HUES48 (cell line): ENCODE data around the gene ALPK1.
A peak's percentile ranks its signal among the peaks of the same experiment; 100 is the strongest.

ENCODE experiments used
- H3K27ac ChIP-seq: one replicate; pipeline ENCODE4 v1.7.0; 2013; ENCODE audit warnings: low read depth, low read length, inconsistent platforms
- H3K27me3 ChIP-seq: 2 replicates; pipeline ENCODE4 v1.6.1; 2013; ENCODE audit warnings: mild to moderate bottlenecking, low read length; ENCODE audit not compliant: control insufficient read depth, insufficient read depth
- H3K36me3 ChIP-seq: 2 replicates; pipeline ENCODE4 v1.6.1; 2013; ENCODE audit warnings: low read length; ENCODE audit not compliant: control insufficient read depth, insufficient read depth
- H3K4me1 ChIP-seq: 2 replicates; pipeline ENCODE4 v1.6.1; 2013; ENCODE audit warnings: mild to moderate bottlenecking, low read length; ENCODE audit not compliant: control insufficient read depth, insufficient read depth
- H3K4me3 ChIP-seq: 2 replicates; pipeline ENCODE4 v1.5.1; 2013; ENCODE audit warnings: mild to moderate bottlenecking, low read depth, low read length
- H3K9ac ChIP-seq: 2 replicates; pipeline ENCODE4 v1.6.1; 2013; ENCODE audit warnings: mild to moderate bottlenecking, low read depth, low read length, moderate library complexity
- H3K9me3 ChIP-seq: 2 replicates; pipeline ENCODE4 v1.6.1; 2013; ENCODE audit warnings: low read length; ENCODE audit not compliant: control insufficient read depth, insufficient read depth

The ALPK1 gene

GRCh38 chr4:112330921-112331320 lies 33.8 kb downstream of the ALPK1 start:
- no peak overlapping the region for H3K9ac ChIP-seq
- H3K9me3 ChIP-seq = no peaks in the 10 kb centered on the region
- H3K4me1 ChIP-seq = peaks cover 4% of the 10 kb centered on the region
- H3K27ac ChIP-seq = no peak overlapping the region
- peaks cover 19% of the 10 kb centered on the region; the same call in 1 of the 2 replicates for H3K27me3 ChIP-seq
- no peak overlapping the region for H3K4me3 ChIP-seq
- H3K36me3 ChIP-seq = no peaks in the 10 kb centered on the region

- no peak overlapping the region for H3K4me3 ChIP-seq
- H3K36me3 ChIP-seq = no peaks in the 10 kb centered on the region
- H3K27ac ChIP-seq = no peak overlapping the region
- H3K27me3 ChIP-seq = peaks cover 19% of the 10 kb centered on the region; the same call in 1 of the 2 replicates
- H3K9ac ChIP-seq = no peak overlapping the region
- H3K9me3 ChIP-seq = no peaks in the 10 kb centered on the region
- peaks cover 4% of the 10 kb centered on the region for H3K4me1 ChIP-seq
Observed at GRCh38 chr4:112332398-112332797, 35.2 kb downstream of the ALPK1 start.

- Histone ChIP-seq H3K4me3 (no peak overlapping the region), H3K36me3 (no peaks in the 10 kb centered on the region), H3K4me1 (peaks cover 51% of the 10 kb centered on the region), H3K9ac (no peak overlapping the region), H3K27ac (peak overlapping the region; percentile 48), H3K9me3 (no peaks in the 10 kb centered on the region), H3K27me3 (peaks cover 18% of the 10 kb centered on the region)
Observed at GRCh38 chr4:112340023-112340422, 42.9 kb downstream of the ALPK1 start.

GRCh38 chr4:112341033-112341432 lies 43.9 kb downstream of the ALPK1 start:
- Histone ChIP-seq H3K27me3 (peaks cover 18% of the 10 kb centered on the region), H3K9me3 (no peaks in the 10 kb centered on the region), H3K27ac (peak overlapping the region; percentile 38), H3K4me1 (peaks cover 51% of the 10 kb centered on the region), H3K9ac (no peak overlapping the region), H3K36me3 (no peaks in the 10 kb centered on the region), H3K4me3 (no peak overlapping the region)

- Histone ChIP-seq H3K4me3 (peak overlapping the region; percentile 37), H3K27ac (peak overlapping the region; percentile 37), H3K4me1 (peaks cover 54% of the 10 kb centered on the region), H3K36me3 (no peaks in the 10 kb centered on the region), H3K9ac (no peak overlapping the region), H3K27me3 (peaks cover 18% of the 10 kb centered on the region), H3K9me3 (no peaks in the 10 kb centered on the region)
Observed at GRCh38 chr4:112343330-112344080, 46.3 kb downstream of the ALPK1 start.

- Histone ChIP-seq H3K9ac (no peak overlapping the region), H3K4me1 (peaks cover 25% of the 10 kb centered on the region), H3K9me3 (no peaks in the 10 kb centered on the region), H3K27ac (peak overlapping the region; percentile 37), H3K27me3 (no peaks in the 10 kb centered on the region; the same call in 1 of the 2 replicates), H3K36me3 (no peaks in the 10 kb centered on the region), H3K4me3 (no peak overlapping the region)
Observed at GRCh38 chr4:112348488-112349158, 51.5 kb downstream of the ALPK1 start.

- H3K4me3 ChIP-seq = no peak overlapping the region
- no peaks in the 10 kb centered on the region for H3K27me3 ChIP-seq
- no peak overlapping the region for H3K27ac ChIP-seq
- no peak overlapping the region for H3K9ac ChIP-seq
- no peaks in the 10 kb centered on the region for H3K36me3 ChIP-seq
- 0 out of 2 replicates have a peak, but pooled peaks cover 8% of the 10 kb centered on the region for H3K4me1 ChIP-seq
- no peaks in the 10 kb centered on the region for H3K9me3 ChIP-seq
Observed at GRCh38 chr4:112352736-112353135, 55.6 kb downstream of the ALPK1 start.

- Histone ChIP-seq H3K4me3 (no peak overlapping the region), H3K27ac (no peak overlapping the region), H3K4me1 (no peaks in the 10 kb centered on the region), H3K9me3 (no peaks in the 10 kb centered on the region), H3K36me3 (no peaks in the 10 kb centered on the region), H3K9ac (no peak overlapping the region), H3K27me3 (no peaks in the 10 kb centered on the region)
Observed at GRCh38 chr4:112355662-112356061, 58.5 kb downstream of the ALPK1 start.

GRCh38 chr4:112357453-112357852 lies 60.3 kb downstream of the ALPK1 start:
- Histone ChIP-seq H3K4me3 (no peak overlapping the region), H3K36me3 (no peaks in the 10 kb centered on the region), H3K9me3 (no peaks in the 10 kb centered on the region), H3K9ac (no peak overlapping the region), H3K27ac (no peak overlapping the region), H3K4me1 (peaks cover 11% of the 10 kb centered on the region), H3K27me3 (no peaks in the 10 kb centered on the region)

- no peak overlapping the region for H3K9ac ChIP-seq
- no peaks in the 10 kb centered on the region for H3K36me3 ChIP-seq
- no peak overlapping the region for H3K4me3 ChIP-seq
- no peak overlapping the region for H3K27ac ChIP-seq
- H3K27me3 ChIP-seq = no peaks in the 10 kb centered on the region
- no peaks in the 10 kb centered on the region for H3K9me3 ChIP-seq
- peaks cover 11% of the 10 kb centered on the region for H3K4me1 ChIP-seq
Observed at GRCh38 chr4:112357897-112358296, 60.7 kb downstream of the ALPK1 start.

GRCh38 chr4:112358415-112358814 lies 61.2 kb downstream of the ALPK1 start:
- Histone ChIP-seq H3K27me3 (no peaks in the 10 kb centered on the region), H3K9me3 (no peaks in the 10 kb centered on the region), H3K36me3 (no peaks in the 10 kb centered on the region), H3K4me1 (peaks cover 11% of the 10 kb centered on the region), H3K27ac (no peak overlapping the region), H3K9ac (no peak overlapping the region), H3K4me3 (no peak overlapping the region)
